H9 (cell line): Measurements from ENCODE around the gene PRADC1. TPM values are rescaled to one million over a fixed set of nuclear protein-coding genes. Genes with fewer than 3 reads are reported as not detected.

Experiments
- DNase-seq: peaks from one replicate; pipeline ENCODE4 v3.0.0-alpha.2; 2017
- H2AFZ ChIP-seq: one replicate; pipeline ENCODE4 v1.6.1; 2013; ENCODE audit warnings: mild to moderate bottlenecking, low read length, control low read depth, moderate library complexity
- H2AK5ac ChIP-seq: 2 replicates; pipeline ENCODE4 v1.6.1; 2013; ENCODE audit warnings: low read length, control low read depth, mixed read lengths; ENCODE audit not compliant: insufficient read length
- H2BK120ac ChIP-seq: one replicate; pipeline ENCODE4 v1.6.1; 2013; ENCODE audit warnings: low read depth, mild to moderate bottlenecking, low read length, control low read depth, inconsistent platforms; ENCODE audit not compliant: poor library complexity, severe bottlenecking
- H2BK12ac ChIP-seq: 2 replicates; pipeline ENCODE4 v1.6.1; 2013; ENCODE audit warnings: low read length, control low read depth, mixed read lengths, low read depth; ENCODE audit not compliant: insufficient read length
- H2BK15ac ChIP-seq: 2 replicates; pipeline ENCODE4 v1.6.1; 2013; ENCODE audit warnings: low read depth, low read length, control low read depth
- H2BK20ac ChIP-seq: one replicate; pipeline ENCODE4 v1.6.1; 2013; ENCODE audit warnings: low read depth, mild to moderate bottlenecking, low read length, control low read depth, inconsistent platforms; ENCODE audit not compliant: poor library complexity, severe bottlenecking
- H2BK5ac ChIP-seq: 2 replicates; pipeline ENCODE4 v1.6.1; 2013; ENCODE audit warnings: low read length, control low read depth, mixed read lengths; ENCODE audit not compliant: insufficient read length
- H3K14ac ChIP-seq: 2 replicates; pipeline ENCODE4 v1.6.1; 2013; ENCODE audit warnings: low read length, control low read depth; ENCODE audit not compliant: insufficient read depth
- H3K18ac ChIP-seq: 2 replicates; pipeline ENCODE4 v1.6.1; 2013; ENCODE audit warnings: low read depth, mild to moderate bottlenecking, mixed read lengths, low read length, control low read depth; ENCODE audit not compliant: insufficient read length
- H3K23ac ChIP-seq: 2 replicates; pipeline ENCODE4 v1.6.1; 2013; ENCODE audit warnings: low read length, control low read depth, mixed read lengths, low read depth; ENCODE audit not compliant: insufficient read length
- H3K23me2 ChIP-seq: 2 replicates; pipeline ENCODE4 v1.6.1; 2013; ENCODE audit warnings: low read depth, mild to moderate bottlenecking, mixed read lengths, low read length, control low read depth; ENCODE audit not compliant: insufficient read length, poor library complexity, severe bottlenecking
- H3K27ac ChIP-seq: 2 replicates; pipeline ENCODE4 v1.5.1; 2013; ENCODE audit warnings: low read length, control low read depth, mixed read lengths, low read depth; ENCODE audit not compliant: insufficient read length
- H3K27me3 ChIP-seq: 2 replicates; pipeline ENCODE4 v1.6.1; 2013; ENCODE audit warnings: low read length, control low read depth, inconsistent platforms; ENCODE audit not compliant: insufficient read depth
- H3K4ac ChIP-seq: 2 replicates; pipeline ENCODE4 v1.6.1; 2013; ENCODE audit warnings: low read depth, mild to moderate bottlenecking, control low read depth, inconsistent platforms, low read length, moderate library complexity
- H3K4me1 ChIP-seq: 2 replicates; pipeline ENCODE4 v1.6.1; 2013; ENCODE audit warnings: low read length, control low read depth, inconsistent platforms; ENCODE audit not compliant: insufficient read depth
- H3K4me2 ChIP-seq: 2 replicates; pipeline ENCODE4 v1.6.1; 2013; ENCODE audit warnings: low read length, control low read depth, mixed read lengths; ENCODE audit not compliant: insufficient read length, insufficient read depth
- H3K56ac ChIP-seq: 2 replicates; pipeline ENCODE4 v1.6.1; 2013; ENCODE audit warnings: low read depth, mild to moderate bottlenecking, mixed read lengths, low read length, control low read depth; ENCODE audit not compliant: insufficient read length
- H3K79me1 ChIP-seq: 2 replicates; pipeline ENCODE4 v1.6.1; 2013; ENCODE audit warnings: low read depth, mild to moderate bottlenecking, moderate library complexity, low read length, control low read depth, inconsistent platforms; ENCODE audit not compliant: insufficient read depth, poor library complexity, severe bottlenecking
- H3K79me2 ChIP-seq: 2 replicates; pipeline ENCODE4 v1.6.1; 2013; ENCODE audit warnings: low read length, control low read depth, inconsistent platforms; ENCODE audit not compliant: insufficient read depth
- H3K9ac ChIP-seq: 2 replicates; pipeline ENCODE4 v1.6.1; 2013; ENCODE audit warnings: low read length, control low read depth, mixed read lengths; ENCODE audit not compliant: insufficient read length; ENCODE audit errors: extremely low read depth
- H3K9me3 ChIP-seq: one replicate; pipeline ENCODE4 v1.6.1; 2013; ENCODE audit warnings: low read depth, low read length, inconsistent platforms; ENCODE audit not compliant: control insufficient read depth
- H3T11ph ChIP-seq: one replicate; pipeline ENCODE4 v1.6.1; 2013; ENCODE audit warnings: mild to moderate bottlenecking, low read length, control low read depth, inconsistent platforms
- H4K20me1 ChIP-seq: one replicate; pipeline ENCODE4 v1.6.1; 2013; ENCODE audit not compliant: control insufficient read depth, insufficient read length, insufficient read depth
- H4K5ac ChIP-seq: 2 replicates; pipeline ENCODE4 v1.6.1; 2013; ENCODE audit warnings: low read depth, mild to moderate bottlenecking, mixed read lengths, low read length, control low read depth; ENCODE audit not compliant: insufficient read length
- H4K8ac ChIP-seq: replicated peaks from 2 replicates; pipeline ENCODE4 v1.6.1; 2013; ENCODE audit warnings: low read length, control low read depth, mixed read lengths, low read depth; ENCODE audit not compliant: insufficient read length
- H4K91ac ChIP-seq: 2 replicates; pipeline ENCODE4 v1.6.1; 2013; ENCODE audit warnings: low read depth, mild to moderate bottlenecking, moderate library complexity, mixed read lengths, low read length, control low read depth; ENCODE audit not compliant: insufficient read length
- H3K27ac Mint-ChIP-seq, 3 experiments: 2 replicates in 2 of 3; 3 replicates in 1 of 3; pipeline ENCODE4 v1.8.0; 2020 to 2021; ENCODE audit warnings: mixed read lengths in 3 of 3, mild to moderate bottlenecking in 1 of 3, moderate library complexity in 1 of 3
- H3K27me3 Mint-ChIP-seq: 2 replicates; pipeline ENCODE4 v1.8.0; 2021; ENCODE audit warnings: low read depth, mild to moderate bottlenecking, moderate library complexity, mixed read lengths
- H3K36me3 Mint-ChIP-seq, 3 experiments: 2 replicates in 2 of 3; 3 replicates in 1 of 3; pipeline ENCODE4 v1.8.0; 2020 to 2021; ENCODE audit warnings: low read depth in 3 of 3, mixed read lengths in 3 of 3; ENCODE audit not compliant: insufficient read depth in 1 of 3
- H3K4me1 Mint-ChIP-seq, 2 experiments: 2 replicates each; pipeline ENCODE4 v1.8.0; 2020; ENCODE audit warnings: mixed read lengths in 2 of 2
- H3K4me3 Mint-ChIP-seq, 2 experiments: 2 replicates in 1 of 2; 3 replicates in 1 of 2; pipeline ENCODE4 v1.8.0; 2020 to 2021; ENCODE audit warnings: mild to moderate bottlenecking in 2 of 2, mixed read lengths in 2 of 2, moderate library complexity in 1 of 2
- H3K9me3 Mint-ChIP-seq, 2 experiments: 2 replicates in 1 of 2; 3 replicates in 1 of 2; pipeline ENCODE4 v1.8.0; 2020; ENCODE audit warnings: mild to moderate bottlenecking in 2 of 2, mixed read lengths in 2 of 2, moderate library complexity in 1 of 2
- CTCF ChIP-seq: fragments of 200-600 bp; sonication (generic); conservative IDR thresholded peaks from 3 replicates; pipeline ENCODE4 v1.8.0; 2021; ENCODE audit warnings: antibody characterized with exemption, mild to moderate bottlenecking
- WGBS: extraction: QIAGEN DNeasy Blood & Tissue Kit; methylation state at CpG from one replicate; pipeline ENCODE4 v1.1.7; 2013; ENCODE audit warnings: missing lambda C conversion rate, low lambda C conversion rate, mixed read lengths; ENCODE audit not compliant: insufficient read length; ENCODE audit errors: extremely low coverage; 5-methylcytosine and 5-hydroxymethylcytosine counted together
- total RNA-seq: library from RNA; stranded (reverse); gene quantifications from 2 replicates; pipeline ENCODE4 v1.2.1, GENCODE V29; 2021

PRADC1 gene
- total RNA-seq, 1 experiment from 2014 or later = 9.6 TPM

- Histone ChIP-seq H2BK120ac (no peak overlapping the region), H3K56ac (no peak overlapping the region), H3K23me2 (no peaks in the 10 kb centered on the region), H3K4me2 (no peak overlapping the region), H4K91ac (no peak overlapping the region), H3K79me2 (peaks cover 7% of the 10 kb centered on the region; the same call in 1 of the 2 replicates), H2BK5ac (no peak overlapping the region), H3K14ac (no peak overlapping the region), H3K23ac (no peak overlapping the region), H4K20me1 (no peaks in the 10 kb centered on the region), H2BK12ac (no peak overlapping the region), H3T11ph (no peak overlapping the region), H2BK15ac (no peak overlapping the region), H2AFZ (no peak overlapping the region), H4K8ac (no peak overlapping the region), H3K79me1 (peaks cover 4% of the 10 kb centered on the region), H3K9me3 (no peaks in the 10 kb centered on the region), H4K5ac (no peak overlapping the region), H2AK5ac (no peak overlapping the region), H3K9ac (no peak overlapping the region), H3K4me1 (0 out of 2 replicates have a peak, but pooled peaks cover 3% of the 10 kb centered on the region), H2BK20ac (no peak overlapping the region), H3K27ac (no peak overlapping the region), H3K4ac (no peak overlapping the region), H3K18ac (no peak overlapping the region), H3K27me3 (no peaks in the 10 kb centered on the region)
- peak overlapping the region in 1 of 2 experiments; percentile 34; a peak in 2 of 5 replicates for H3K4me3 Mint-ChIP-seq
- peaks cover 3% of the 10 kb centered on the region; the same call in 1 of the 2 replicates for H3K27me3 Mint-ChIP-seq
- no peak for DNase-seq
- no peak for TF ChIP-seq CTCF
- H3K4me1 Mint-ChIP-seq = peaks cover 22 to 29% of the 10 kb centered on the region in 2 experiments
- H3K27ac Mint-ChIP-seq = peak overlapping the region in 1 of 3 experiments; percentile 79; a peak in 1 of 7 replicates
- peaks cover 3 to 22% (median 21%) of the 10 kb centered on the region in 3 experiments; a peak in 6 of 7 replicates for H3K36me3 Mint-ChIP-seq
- no peaks in the 10 kb centered on the region for H3K9me3 Mint-ChIP-seq
- no CpG with 5 or more reads among the region's 5 CpGs for WGBS
Measured at GRCh38 chr2:73217160-73217559, 15.9 kb downstream of the PRADC1 start.
